HG03571 (cell line): ENCODE results near the gene MTMR8.

Experiments used
- ATAC-seq: cut with Tn5 transposase; IDR thresholded peaks from one replicate; pipeline ENCODE4 v1.9.1; 2021; ENCODE audit not compliant: unreplicated experiment

Gene MTMR8

DNA sequence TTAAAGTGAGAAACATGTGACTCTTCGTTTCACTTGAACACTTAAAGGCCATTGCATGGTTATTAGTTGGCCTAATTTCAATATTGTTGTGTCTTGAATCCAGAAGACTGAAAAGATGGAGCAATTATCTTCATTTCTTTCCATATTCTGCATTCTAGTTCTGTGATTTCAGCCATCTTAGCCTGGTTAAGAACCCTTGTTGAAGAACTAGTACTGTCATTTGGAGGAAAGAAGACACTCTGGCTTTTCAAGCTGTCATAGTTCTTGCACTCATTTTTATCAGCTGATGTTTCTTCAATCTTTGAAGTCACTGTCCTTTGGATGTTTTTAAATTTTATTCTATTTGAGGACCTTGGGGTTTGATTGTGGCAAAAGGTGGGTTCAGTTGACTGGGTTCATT, 81.6 kb downstream of the MTMR8 start:
- no peak for ATAC-seq

DNA sequence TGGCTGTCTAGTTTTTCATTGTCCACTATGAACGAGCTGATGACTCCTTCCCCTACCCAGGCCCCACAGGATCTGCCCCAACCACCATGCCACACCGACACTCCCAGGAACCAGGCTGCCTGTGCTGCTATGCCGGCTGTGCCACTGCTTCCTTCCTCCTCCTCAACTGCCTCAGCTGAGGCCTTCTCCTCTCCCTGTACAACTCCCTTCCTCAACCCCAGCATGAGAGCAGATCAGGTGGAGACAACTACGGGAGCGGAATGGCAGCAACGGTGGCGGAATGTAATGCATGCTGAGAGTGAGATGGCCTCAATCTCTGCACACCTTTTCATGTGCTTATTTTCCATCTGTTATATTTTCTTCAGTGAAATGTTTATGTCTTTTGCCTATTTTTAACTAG, 88.5 kb downstream of the MTMR8 start:
- no peak for ATAC-seq

DNA sequence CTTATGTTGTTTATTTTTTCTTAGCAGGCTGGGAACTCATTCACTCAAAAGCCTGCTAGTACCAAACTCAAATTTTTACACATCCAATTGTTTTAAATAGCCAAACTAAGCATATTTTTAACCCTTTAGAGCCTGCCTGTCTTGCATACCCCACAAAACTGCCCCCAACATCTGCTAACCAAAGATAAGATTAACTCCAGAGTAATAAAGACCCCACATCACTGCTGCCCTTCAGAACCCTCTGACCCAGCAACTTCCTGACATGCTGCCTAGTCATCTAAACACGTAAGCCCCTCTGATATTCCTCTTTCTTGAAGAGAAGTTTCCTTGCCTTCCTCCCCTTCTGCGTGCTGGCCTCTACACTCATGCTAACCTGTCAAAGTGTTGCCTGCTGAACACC, 104.1 kb downstream of the MTMR8 start:
- no peak for ATAC-seq

DNA sequence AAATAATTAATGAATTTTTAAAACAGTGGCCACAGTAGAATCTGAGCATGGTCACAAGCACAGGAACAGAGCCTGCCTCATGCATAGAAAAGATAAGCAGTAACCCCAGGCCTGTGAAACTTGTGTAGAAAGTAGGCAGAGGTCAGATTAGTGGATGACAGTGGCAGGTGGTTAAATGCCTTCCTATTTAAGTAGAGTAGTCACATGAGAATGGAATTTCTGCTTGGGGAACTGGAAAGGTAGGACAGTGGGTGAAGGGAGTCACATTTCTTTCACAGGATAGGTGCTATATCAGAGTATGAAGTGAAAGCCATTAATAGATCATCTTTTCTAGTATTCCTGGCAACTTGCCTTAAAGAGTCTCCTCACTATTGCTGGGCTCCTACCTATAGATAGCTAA, 130.0 kb downstream of the MTMR8 start:
- no peak for ATAC-seq

DNA sequence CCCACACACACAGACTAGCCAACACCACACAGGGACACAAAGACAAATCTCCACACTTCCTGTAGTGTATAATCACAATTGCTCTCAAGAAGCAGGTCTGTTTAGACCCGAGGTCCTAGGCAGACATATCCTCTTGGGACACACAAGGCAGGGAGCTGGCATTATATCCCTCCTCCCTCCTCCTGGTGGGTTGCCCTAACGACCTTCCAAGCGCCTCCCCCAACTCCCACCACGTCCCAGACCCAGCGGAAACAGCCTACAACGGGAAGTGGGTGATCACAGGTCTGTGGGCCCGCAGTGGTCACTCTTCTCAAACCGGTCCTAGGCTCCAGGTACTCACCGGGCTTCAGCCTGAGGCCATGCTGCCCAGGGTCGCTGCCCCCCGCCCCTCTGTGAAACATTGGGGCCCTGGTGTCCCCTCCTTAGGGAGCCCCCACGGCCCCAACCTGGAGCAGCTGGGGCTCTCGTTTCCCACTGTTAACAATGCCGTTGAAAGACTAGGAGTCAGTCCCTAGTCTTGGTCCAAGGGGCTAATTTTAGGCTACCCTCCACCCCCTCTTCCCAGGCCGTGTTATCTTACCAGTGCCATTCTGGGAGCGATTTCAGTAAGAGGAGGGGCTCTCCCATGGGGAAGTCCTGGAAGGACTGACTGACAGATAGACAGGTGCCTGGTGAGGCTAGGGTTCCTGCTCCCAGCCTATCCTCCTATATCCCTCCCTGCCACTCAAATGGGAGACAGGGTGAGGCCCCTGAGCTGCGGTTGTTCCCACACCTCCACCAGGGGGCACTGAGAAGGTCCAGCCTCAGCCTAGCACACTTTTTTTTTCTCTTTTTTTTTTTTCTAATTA, 164.9 kb downstream of the MTMR8 start, which contains the start of gene ASB12:
ASB12 (minus strand) TSS at position 485 of the 848 bp plus-strand sequence. CDS start 4,957 bp downstream, outside the sequence.
- ATAC-seq: no peak

DNA sequence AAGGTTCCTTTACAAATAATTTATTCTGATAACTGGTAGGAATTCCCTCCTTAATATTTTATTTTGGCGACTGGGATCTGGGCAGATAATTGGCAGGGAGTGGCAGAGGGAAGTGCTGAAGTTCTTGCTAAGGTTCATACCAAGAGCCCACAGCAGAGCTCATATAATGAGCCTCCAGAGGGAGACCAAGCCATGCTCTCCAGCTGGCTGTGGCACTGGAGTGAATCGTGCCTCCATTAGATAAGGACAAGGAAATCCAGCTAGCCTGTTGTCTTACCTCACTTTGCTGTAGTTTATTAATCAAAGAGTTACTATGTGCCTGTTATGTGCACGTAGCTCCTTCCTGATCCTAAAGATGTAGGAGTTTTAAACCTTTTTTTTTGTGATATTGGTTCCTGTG, 166.1 kb downstream of the MTMR8 start:
- no peak for ATAC-seq
